Stimulated activated CD4-positive, alpha-beta T cell treated with anti-CD3 and anti-CD28 coated beads, Interleukin-4, amount 100 ng/mL, for 4 hours (primary cell): ENCODE measurements around the gene GPATCH2L.

Source experiments
- DNase-seq, 2 experiments: peaks; one replicate each; pipeline ENCODE4 v3.0.0-alpha.2; 2020

GPATCH2L gene

DNA sequence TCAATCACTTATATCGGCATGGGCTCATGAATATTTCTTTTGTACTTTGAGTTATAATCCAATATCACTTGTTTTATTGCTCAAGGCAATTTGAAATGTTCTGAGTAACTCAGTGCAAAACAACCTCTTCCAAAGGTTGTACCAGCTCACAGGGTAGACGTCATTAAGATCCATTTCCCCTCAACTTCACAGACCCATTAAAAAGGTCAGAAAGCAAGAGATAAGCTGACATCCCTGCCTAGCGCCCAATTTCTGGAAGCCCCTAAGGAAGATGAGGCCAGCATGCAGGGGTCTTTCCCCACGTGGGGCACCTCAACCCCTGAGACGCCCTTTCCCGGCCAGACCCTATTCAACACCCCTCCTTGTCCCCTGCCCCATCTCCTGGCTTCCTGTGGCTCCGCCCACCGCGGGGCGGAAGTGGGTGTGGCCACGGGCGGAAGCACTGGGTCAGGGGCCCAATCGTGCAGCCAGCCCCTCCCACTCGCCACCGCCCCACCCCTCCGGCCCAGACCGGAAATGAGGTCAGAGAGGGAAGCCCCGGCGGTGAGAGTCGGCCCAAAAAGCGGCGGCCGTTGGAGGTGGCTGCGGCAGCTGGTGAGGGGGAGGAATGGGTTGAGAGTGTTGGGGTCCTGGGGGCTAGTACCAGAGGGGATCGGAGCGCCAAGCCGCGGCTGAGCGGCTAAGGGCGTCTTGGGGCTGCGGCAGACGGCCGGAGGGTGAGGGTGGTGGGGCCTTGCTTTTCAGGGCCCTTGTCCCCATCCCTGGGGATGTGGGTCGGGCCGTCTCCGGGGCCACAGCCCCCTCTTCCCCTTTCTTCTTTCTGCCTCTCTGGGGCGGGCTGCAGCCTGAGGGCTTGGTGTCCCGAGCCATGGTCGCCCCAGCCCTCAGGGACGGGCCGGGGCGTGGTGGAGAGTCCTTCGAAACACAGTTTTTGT, at the start of gene GPATCH2L:
GPATCH2L (plus strand) TSS at position 525 of the 935 bp plus-strand sequence. CDS start 2,442 bp downstream, outside the sequence.
- peak; percentile 95 to 98 for DNase-seq

DNA sequence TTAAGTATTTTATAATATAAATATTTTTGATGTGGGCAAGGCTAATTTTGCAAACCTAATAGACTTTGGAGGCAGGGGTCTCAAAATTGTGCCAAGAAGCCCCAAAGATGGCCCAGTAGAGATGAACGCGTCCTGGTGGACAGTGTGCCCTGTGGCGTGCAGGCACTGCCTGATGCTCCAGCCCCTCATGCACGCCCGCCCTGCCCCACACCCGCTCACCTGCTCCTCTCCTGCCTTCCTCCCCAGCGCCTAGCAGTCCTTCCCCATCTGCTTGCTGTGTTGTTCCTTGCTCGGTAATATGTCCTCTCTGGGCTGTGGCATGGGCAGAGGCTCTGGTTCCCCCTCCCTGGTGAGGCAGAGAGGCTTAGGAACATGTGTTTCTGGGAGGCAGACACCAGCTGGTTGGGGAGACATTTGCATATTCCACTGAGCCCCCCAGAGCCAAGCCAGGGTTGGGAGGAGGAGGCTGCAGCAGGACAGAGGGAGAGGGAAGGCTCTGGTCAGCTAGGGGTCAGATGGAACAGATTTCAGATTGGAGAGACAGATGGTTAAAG, 46.8 kb upstream of the GPATCH2L start:
- DNase-seq = no peak

DNA sequence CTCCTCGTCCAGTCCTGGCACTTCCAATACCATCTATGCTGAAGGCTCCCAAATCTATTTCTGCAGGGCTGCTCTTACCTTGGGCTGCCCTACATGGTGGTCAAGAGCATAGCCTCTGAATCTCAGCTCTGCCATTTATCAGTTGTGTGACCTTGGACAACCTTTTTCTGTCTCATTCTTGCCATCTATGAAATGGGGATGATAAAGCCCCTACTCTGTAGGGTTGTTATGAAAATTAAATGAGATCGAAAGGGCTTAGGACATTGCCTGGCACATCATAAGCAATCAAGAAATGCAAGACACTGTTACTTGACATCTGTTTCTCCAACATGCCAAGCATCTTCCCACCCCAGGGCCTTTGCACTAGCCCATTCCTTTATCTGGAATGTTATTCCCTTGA, 45.5 kb upstream of the GPATCH2L start:
- DNase-seq = no peak

DNA sequence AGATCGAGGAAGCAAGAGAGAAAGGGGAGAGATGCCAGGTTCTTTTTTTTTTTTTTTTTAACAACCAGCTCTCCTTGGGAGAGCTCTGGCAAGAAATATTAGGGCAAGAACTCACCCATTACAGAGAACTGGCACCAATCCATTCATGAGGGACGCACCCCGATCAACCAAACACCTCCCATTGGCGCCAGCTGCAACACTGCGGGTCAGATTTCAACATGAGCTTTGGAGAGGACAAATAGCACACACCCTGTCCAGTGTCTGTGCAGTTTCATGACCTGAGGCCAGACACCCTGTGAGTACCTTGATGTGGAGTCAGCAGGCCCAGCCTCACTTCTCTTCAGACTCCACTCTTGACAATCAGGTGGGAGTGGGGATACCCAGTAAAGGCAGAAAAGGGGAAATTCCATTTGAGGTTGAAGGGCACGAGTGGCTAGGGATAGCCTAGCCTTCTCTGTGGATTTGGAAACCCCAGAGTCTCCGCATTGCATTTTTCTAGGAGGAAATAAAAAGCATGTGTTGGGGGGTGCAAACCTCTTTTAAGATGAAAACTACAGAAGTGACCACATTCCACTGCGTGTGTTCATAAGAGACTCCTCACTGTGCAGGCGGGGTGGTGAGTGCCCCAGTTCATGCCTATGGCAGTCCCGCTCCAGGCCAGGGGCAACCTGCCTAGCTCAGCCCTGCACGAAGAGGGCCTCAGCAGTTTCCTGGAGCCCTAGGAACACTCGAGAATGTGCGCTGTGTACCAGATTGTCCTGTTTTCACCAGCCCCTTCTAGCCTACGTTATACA, 42.4 kb upstream of the GPATCH2L start:
- DNase-seq = no peak

DNA sequence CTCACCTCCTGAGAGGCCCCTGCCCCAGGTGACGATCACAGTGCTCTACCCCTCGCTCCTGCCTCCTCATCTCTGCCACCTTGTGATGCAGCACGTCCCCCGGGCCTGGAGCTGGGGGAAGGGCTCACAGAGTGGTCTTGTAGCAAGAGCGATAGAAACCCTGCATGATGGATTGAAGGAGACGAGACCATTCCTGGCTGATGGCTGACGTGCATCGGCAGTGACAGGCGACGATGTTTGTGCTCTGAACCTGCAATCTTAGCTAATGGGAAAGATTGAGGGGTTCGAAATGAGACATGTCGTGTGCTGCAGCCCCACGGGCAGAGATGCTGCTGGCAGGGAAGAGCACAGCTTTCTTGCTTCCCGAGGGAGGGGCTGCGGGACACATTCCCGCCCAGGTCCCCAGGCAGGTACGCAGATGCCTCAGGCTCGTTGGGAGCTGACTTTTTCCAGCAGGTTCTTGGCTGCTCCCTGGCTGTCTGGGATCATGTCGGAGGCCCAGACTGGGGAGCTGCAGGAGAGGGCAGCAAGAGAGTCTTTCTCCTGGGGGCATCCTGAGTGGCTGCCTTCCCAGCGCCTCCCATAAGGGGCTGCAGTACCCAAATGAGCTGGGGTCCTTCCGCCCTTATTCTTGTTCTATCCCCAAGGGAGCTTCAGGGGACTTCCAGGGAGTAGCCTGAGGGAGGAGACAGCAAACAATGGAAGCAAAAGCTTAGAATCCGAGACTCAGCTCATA, 38.7 kb upstream of the GPATCH2L start:
- DNase-seq = no peak

DNA sequence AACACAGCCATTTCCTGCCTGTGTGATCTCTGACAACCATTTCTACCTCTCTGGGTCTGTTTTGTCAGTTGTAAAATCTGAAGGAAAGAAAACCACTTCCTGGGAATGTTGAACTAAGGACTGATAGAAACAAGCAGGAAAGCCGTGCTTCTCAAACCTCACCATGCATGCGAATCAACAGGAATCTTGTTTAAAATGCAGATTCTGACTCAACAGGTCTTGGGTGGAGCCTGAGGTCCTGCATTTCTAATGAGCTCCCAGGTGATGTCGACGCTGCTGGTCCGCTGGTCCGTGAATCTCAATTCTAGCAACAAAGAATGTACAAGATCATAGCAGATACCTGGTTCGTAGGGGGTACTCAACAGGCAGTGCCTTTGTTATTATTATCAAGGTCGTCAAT, 38.0 kb upstream of the GPATCH2L start:
- no peak for DNase-seq

DNA sequence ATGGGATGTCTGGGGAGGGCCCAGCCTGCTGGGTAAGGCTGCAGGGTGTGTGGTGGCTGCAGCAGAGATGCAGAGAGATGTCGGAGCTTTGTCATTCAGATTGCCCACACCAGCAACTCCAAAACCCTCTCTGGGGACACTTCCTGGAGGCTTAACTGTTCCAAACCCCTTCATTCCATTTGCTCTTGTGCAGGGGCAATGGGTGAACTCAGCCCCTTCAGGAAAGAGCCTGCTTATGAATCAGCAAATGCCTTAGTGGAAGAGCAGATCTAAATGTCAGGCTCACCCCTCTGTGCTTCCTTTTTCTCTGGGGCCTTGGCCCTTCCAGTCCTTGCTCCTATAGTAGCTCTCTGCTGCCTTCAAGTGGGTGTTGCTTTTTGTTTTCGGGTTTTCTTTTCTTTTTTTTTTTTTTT, 36.7 kb upstream of the GPATCH2L start:
- DNase-seq = no peak

DNA sequence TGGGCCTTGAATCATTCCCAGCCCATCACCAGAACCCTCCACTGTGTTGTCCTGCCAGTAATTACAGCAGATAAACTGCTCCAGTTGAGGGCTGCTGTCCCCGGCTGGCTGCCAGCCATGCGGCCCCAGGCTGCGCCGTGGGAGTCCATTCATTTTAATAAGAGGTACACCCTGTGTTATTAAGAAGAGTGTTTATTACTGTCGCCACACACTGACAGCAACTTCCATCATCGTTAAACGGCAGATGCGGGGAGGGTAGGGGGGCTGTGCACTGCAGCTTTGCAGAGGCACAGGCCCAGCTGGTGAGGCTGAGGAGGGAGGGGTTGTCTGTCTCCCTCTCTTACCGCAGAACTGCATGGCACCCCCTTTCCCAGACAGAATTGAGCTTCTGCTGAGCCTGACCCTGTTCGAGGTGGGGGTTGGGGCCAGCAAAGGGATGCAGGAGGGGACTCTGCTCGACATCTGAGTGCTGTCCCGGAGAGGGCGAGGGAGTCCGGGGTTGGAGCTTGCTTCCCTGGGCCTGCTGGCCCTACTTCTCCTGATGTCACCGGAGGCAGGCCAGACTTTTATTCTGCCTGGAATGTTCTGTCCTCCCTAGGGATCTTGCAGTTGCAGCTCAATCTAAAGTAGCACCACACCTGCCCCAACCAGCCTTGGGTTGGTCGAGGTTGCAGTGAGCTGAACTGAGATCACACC, 33.8 kb upstream of the GPATCH2L start:
- no peak for DNase-seq

DNA sequence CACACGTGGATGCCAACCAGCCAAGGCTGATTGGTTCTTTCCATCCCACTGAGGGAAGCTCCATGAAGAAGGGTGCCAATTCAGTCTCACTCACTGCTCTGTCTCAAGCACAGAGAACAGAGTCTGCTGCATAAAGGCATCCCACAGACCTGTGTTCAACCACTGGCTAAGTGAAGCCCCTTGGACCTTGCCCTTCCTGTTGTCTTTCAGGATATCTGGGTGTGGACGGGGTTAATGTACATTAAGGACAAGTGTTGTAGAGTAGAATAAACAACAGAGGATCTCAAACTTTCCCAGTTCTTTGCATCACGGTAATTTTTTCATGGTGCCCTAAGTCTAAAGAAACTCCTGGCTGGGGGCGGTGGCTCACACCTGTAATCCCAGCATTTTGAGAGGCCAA, 33.1 kb upstream of the GPATCH2L start:
- DNase-seq = no peak

DNA sequence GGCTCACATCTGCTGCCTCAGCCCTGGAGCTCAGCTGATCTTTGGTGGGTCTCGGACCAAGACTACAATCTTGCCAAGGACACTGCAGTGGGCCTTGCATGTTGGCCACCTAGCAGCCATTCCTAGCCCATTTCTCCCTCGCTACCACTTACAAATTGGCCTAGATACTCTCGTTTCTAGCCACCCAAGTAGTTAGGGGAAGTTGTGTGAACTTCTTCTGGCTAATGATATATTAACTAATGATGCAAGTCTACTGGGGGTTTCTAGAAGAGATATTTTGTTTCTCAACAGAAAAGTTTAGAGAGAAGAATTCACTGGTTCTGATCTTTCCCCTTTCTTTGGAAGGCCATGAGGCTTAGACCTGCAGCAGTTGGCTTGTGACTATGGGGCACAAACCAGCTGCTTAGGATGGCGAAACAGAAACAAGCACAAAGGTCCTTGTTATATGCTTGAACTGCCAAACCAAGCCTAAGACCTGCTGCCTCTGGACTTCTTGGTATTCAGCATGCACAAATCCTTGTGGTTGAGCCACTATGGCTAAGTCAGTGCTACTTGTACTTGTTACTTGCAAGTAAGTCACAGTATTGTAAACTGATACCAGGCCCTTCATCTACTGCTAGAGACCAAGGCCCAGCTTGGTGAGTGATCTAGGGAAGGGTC, 30.5 kb upstream of the GPATCH2L start:
- DNase-seq = no peak

DNA sequence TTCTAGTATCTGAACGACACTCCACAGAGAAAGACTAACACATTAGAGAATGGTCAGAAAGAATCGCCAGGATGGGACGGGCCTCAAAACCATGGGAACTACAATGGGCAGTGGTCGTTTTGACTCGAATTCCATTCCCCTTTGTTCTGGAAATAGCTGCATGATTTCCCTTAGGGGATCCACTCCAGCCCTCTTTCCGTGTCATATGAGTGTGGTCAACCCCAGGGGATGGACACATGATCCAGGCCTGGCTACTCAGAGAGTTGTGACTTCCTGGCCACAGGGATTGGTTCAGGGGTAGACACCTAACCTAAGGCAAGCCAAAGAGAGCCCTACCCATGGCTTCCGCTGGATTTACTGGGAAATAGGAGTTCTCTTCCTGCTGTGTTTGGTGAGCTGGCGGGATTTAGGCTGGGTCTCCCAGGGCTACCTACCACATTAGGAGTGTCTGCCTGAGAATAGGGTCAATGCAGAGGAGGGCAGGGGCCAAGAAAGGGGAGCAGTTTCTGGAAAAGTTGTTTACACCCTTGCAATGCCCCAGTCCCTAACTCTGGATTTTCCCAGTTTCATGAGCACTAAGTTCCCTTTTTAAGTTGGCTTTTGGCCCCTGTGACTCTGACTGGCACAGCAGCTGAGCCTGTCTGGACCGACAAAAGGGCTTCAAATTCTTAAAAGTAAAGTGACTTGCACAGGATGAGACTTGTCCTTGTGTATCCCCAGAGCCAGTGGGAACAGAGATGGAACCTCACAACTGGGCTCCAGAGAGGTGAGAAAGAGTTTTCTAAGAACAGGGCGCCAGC, 28.1 kb upstream of the GPATCH2L start:
- no peak for DNase-seq

DNA sequence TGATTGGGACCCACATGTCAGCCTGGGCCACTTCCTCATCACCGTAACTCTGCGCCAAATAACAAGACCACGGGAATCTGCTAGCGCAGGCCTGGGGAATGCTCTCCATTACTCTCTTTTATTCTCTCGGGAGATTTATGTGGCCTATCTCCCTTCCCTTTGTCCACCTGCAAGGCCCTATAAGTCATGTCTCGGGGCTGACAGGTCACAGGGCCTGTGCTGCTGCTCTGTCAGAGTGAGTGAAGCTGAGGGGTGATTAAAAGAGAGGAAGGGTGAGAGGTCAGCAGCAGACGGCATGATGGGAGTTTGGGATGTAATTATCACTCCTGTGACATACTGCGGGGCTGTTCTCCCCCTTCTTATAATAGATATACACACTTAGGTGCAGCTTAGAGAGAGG, 26.2 kb upstream of the GPATCH2L start:
- no peak for DNase-seq

DNA sequence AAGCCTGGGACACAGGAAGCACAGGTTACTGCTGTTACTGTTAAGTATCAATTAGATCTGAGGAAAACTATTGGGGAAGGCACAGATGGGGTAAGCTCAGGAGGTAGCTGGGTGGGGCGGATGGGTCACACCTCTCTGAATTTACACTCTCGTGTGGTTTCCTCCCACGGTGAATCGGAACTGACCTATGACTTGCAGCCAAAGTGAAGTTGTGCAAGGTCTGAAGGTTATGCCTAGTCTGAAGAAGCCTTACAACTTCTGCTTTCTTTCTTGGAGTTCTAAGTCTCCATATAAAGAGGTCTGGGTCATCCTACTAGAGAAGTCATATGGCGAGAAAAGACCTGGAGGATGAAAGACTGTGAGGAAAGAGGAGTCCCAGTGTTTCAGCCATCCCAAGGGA, 25.6 kb upstream of the GPATCH2L start:
- no peak for DNase-seq

DNA sequence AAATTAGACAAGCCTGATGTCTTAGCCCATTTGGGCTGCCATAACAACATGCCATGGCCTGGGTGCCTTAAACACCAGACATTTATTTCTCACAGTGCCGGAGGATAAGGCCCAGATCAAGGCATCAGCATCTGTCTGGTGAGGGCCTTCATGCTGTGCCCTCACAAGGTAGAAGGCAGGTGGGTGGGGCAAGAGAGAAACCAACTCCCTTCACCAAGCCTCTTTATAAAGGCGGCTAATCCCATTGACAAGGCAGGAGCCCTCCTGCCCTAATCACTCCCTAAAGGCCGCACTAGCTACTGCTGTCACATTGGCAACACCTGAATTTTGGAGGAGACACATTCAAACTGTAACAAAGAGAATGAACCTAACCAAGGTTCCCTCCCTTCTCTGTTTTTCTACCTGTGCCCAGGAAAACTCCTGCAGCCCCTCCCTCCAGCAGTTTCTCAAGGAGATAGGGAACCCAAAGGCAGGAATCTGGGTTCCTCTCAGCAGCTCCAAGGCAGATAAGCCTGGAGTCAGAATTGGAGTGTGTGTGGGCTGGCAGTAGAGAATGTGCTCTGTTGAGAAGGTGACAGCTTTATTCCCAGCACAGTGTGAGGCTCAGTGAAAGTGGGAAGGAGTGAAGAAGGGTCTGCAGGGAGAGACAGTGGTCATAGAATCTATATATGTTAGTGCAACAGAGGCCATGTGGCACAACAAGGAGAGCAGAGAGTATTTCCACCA, 21.7 kb upstream of the GPATCH2L start:
- DNase-seq = no peak

DNA sequence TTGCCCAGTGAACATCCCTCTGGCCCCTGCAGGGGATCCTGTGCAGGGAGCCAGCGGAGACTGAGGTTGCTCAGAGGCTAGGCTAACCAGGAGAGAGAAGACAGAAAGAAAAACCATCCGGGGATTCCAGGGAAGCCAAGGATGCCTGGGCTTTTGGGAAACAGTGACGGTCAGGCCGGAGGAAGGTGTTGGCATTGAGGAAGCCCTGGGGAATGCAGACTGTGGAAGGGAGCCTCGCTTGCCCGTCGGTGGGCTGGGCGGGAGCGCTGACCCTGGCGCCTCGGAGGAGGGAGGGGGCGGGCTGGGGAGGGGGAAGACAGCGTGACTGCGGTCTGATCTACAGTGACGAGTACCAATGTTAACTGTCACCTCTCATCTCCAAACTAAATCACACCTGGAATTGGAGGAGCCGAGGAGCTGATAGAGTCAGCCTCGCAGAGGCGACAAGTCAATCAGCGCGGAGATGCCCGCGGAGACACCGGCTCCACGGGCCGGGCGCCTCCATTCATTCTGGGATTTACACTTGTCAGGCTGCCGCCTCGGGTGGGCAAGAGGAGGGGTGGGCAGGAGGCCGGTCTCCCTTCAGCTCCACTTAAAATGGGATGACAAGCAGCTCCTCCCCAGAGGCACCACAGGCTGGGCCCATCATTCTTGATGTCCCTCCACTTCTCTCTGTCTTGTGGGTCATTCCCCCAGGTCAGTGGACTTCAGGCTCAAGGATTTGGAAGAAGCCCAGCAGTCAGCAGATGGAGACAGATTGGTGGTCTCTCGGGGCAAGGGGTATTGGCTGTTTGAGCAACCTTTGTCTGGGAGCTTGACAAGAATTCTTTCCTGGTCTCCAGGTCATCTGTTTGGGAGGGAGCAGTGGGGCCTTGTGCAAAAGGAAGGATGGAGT, 20.4 kb upstream of the GPATCH2L start:
- no peak for DNase-seq

DNA sequence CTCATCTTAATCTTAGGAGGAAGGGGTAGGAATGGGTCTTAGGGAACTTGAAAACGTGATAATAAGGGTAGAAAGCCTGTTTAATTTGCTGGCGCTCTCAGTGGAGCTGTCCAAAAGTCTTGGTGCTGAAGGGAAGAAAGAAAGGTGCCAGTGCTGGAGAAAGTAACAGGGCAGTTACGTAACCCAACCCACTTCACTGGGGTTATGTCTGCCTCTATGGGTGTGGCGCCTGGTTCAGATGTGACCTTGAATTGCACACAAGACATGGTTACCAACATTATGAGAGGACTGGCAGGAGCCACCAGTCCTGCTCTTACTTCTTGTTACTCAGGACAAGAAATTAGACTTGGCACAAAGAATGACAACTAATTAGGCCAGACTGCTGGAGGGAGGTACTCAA, 18.6 kb upstream of the GPATCH2L start:
- DNase-seq = no peak

DNA sequence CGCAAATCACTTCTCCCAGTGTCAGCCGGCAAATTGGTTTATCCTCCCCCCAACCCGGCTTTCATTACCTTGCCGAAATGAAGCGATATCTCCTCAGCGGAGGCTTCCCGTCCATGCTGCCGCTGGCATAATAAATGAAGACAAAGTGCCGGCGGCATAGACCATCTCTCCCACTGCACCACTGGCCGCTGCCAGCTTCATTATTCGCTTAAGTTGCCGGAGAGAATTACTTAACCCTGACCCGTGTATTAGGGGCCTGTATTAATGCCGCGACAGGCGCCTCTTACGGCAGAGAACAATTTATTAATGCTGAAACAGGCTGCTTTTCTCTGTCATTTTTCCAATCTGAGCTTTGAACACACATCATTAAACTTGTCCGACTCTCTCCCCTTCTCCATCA, 17.5 kb upstream of the GPATCH2L start:
- DNase-seq = no peak

DNA sequence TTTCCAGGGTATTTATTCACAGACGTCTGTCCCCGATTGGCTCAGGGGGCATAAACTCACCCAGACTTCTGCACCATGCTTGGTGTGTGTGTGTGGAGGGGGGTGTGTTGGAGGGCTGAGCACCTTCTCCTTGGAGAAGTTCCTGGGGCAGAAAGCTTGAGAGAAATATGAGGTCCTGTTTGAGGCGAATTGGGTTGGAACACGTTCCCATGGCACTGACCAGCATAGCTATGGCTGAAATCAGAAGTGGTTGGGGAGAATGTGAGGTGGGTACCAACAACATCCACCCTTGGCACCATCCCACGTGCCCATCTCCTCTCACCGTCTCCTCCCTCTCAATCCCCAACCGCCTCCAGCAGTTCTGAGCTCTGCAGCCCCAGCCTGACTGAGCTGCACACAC, 16.0 kb upstream of the GPATCH2L start:
- no peak for DNase-seq

DNA sequence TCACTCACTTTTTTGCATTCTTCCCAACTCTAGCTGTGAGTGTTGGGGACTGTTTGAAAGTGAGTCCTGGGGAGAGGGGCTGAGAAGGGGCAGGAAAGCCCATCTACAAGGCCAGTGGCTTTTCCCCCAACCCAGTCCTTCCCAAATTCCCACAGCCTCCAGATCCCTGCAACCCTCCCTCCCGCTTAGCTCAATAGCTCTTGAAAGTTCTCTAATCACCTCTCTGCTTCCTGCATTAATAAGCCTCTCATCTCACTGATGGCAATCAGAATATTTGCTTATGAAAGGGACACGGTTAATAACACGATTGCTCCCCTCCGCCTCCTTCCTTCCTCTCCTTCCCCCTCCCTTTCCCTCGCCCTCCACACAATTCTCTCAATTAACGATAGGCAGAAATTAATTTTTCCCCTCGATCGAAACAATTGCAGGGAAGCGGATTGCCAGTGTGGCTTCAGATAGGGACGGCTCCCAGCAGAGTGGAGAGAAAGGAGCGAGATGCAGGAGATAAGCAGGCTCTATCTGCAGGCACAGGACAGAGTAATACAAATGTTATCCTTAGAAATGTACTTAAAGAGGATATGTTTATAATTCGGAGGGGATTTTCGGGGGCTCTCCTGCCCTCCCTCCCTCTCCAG, 15.1 kb upstream of the GPATCH2L start:
- no peak for DNase-seq
